Measurements from ENCODE around the gene RIPPLY1.

- TF ChIP-seq CTCF (IDR thresholded peaks at IDR 0.05) (no peak), POLR2AphosphoS5 (IDR thresholded peaks at IDR 0.05) (no peak), POLR2A (IDR thresholded peaks at IDR 0.05) (no peak)
Observed at GRCh38 chrX:106921637-106922036, 18.5 kb upstream of the RIPPLY1 start.
